GM12875 (cell line): ENCODE measurements around the gene DENND1A.

Experiments
- H3K4me3 ChIP-seq: one replicate; pipeline ENCODE4 v1.5.1; 2011; ENCODE audit warnings: low read depth, low read length, control low read depth
- TF ChIP-seq, protein P1 (sequence below): IDR thresholded peaks from 2 replicates; pipeline ENCODE4 v1.5.1; 2011; ENCODE audit warnings: low read depth, mild to moderate bottlenecking, control low read depth, inconsistent platforms, low read length, moderate library complexity, borderline replicate concordance; ENCODE audit not compliant: insufficient read depth

DENND1A gene

DNA sequence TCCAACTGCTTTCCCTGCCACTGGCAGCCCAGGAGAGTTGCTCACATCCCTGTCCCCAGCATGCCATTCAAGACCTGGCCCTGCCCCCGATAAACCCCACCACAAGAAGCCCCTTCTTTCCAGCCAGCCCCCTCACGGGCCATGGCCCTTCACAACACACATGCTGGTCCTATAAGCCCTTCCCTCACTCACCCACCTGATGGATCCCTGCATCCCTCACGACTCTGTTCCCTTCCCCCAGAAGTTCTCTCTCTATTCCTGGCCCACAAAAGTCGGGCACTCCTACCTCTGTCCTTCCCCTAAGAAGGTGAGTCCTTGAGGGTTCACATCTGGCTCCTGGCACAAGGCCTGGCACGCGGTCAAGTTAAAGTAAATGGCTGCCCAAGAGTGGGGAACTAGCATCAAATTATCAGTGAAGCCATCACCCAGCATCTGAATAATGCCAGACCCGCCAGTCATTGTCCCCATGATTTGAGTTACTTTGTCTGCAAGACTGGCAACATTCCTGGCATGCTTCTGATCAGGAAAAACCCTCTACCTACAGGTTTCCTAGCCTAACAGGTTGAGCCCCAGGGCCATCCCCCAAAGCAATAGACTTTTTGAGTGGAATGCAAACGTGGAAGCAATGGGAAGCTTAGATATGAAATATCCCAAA is 508.0 kb downstream of the DENND1A start:
- H3K4me3 ChIP-seq: no peak overlapping the region
- TF ChIP-seq, protein P1, sequence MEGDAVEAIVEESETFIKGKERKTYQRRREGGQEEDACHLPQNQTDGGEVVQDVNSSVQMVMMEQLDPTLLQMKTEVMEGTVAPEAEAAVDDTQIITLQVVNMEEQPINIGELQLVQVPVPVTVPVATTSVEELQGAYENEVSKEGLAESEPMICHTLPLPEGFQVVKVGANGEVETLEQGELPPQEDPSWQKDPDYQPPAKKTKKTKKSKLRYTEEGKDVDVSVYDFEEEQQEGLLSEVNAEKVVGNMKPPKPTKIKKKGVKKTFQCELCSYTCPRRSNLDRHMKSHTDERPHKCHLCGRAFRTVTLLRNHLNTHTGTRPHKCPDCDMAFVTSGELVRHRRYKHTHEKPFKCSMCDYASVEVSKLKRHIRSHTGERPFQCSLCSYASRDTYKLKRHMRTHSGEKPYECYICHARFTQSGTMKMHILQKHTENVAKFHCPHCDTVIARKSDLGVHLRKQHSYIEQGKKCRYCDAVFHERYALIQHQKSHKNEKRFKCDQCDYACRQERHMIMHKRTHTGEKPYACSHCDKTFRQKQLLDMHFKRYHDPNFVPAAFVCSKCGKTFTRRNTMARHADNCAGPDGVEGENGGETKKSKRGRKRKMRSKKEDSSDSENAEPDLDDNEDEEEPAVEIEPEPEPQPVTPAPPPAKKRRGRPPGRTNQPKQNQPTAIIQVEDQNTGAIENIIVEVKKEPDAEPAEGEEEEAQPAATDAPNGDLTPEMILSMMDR: no peak

DNA sequence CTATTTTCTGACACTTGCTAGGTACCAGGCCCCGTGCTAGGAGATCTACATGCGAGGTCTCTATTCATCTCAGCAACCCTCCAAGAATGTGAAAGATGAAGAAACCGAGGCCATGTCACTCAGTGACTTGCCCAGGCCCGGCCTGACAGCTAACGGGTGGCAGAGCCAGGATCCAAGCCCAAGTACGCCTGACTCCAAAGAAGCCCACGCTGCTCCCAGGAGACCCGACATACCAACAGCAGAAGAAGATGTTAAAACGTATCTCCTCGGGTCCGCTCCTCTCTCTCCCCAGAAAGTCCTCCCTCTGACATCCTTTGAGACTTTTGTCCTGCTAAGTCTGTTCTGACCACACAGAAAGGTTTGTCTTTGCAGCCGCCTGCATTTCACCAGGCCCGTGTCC is 508.7 kb downstream of the DENND1A start:
- TF ChIP-seq, protein P1: no peak
- H3K4me3 ChIP-seq: no peak overlapping the region

DNA sequence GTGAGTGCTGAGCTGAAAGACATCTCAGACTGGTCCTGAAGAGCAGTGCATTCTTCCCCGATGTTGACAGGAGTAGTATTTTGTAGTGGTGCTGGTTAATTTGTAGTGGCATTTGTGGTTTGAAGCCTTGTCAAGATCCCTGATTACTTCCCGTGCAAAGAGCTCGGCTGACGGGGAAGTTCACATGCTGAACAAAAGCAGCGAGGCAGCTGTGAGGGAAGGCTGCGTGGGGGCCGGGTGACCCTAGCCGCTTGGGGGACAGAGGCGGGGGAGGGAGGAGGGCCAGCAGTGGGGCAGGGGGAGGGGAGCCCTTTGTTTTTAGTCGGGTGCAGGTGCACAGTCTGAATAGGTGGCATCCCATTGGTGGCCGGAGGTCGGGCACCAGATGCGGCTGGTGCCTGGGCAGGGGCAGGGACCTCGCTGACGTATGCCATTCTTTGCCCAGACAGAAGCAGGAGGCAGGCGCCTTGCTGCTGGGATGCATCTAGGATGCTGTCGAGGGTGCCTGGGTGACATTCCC is 509.3 kb downstream of the DENND1A start:
- TF ChIP-seq, protein P1: no peak

DNA sequence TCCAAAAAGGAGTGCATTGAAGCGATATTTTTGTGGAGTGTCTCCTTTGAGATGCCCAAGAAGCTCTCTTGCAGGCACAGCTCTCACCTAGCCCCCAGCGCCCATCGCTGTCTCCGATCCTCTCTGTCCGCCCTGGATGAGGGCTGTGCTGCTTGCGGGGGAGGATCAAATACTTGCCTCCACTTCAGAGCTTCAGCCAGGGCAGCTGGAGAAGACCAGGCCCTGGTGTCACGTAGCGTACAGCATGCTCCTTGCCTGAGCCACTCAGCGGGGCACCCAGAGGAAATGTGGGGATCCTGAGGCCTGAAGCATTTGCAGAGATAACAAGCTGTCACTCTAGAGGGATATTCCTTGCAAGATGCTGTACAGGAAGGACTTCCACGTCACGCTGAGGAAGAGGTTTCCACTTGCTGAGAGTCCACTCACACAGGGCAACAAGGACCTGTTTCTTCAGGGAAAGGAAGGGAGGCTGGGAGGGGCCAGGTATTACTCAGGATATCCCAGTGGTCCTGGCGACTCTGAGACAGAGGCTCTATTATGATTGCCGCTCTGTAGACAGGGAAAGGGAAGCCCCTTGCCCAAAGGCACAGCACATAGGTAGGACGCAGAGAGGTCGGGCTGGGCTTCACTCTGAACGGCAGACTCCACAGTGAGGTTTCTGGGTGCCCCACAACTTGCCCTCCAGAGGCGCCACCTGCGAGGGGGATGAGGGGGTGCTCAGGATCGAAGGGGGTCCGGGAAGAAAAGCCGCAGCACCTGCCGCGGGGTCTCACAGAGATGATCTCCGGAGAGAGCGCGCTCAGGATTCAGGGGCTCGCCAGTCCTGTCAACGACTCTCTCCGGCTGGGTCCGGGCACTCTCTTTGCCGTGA is 510.0 kb downstream of the DENND1A start:
- TF ChIP-seq, protein P1: no peak
- H3K4me3 ChIP-seq: no peak overlapping the region

More for the DNA sequence above, 509.3 kb downstream of the DENND1A start:
- no peak overlapping the region for H3K4me3 ChIP-seq

DNA sequence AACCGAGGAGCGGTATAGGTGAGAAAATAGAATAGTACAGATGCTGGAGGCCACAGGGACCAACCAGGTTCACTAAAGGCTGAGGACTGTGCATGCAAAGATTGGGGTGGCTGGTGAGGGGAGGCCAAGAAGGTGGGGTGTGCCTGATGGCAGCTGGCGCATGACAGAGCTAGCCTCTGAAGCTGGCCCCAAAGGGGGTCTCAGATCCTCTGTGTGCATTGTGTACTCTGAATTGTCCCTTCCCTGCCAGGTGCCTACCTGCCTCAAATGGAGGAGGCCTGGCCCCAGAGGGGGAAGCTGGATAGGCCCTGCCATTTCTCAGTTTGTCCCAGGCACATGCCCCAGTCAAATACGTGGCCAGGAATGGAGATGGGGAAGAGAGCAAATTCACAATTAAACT is 510.8 kb downstream of the DENND1A start:
- H3K4me3 ChIP-seq: no peak overlapping the region
- TF ChIP-seq, protein P1: no peak

DNA sequence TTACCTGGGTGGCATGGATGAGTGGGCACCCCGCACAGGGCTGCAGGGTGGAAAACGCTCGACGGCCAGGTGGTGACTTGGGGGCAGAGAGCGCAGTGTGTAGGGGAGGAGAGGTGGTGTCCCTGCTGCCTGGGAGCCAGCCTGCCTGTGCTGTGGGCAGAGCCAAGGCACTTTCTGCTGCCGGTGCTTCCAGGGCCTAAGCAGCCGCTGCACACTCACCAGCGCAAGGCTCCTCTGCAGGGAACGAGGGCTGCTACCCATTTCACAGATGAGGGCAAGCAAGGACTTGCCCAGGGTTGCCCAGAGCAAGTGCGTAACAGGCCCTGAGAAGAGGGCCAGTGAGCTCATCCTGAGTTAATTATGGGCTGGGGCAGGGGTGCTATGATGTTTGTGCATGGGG is 511.4 kb downstream of the DENND1A start:
- no peak overlapping the region for H3K4me3 ChIP-seq
- TF ChIP-seq, protein P1: no peak

DNA sequence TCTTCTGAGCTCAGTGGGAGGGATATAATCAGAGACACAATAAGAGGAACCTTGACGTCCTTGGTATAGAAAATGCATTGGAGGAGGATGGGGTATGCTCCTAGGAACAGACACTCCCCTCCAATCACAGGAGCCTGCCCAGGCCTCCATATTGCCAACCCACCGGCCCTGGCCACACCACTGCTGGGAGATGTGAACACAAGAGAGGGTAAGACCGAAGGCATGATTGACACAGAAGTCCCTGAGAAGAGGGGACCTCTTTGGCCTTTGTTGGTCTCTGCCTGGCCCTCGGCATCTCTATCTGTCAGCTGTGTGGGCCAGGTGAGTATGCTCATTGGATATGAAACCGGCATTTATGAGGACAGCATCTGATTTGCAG is 511.9 kb downstream of the DENND1A start:
- no peak overlapping the region for H3K4me3 ChIP-seq
- TF ChIP-seq, protein P1: no peak
